Adrenal gland (tissue), 5 donors: ENCODE results near the gene COL6A2.
"Not testable (repeated sequence)": the region's sequence is repeated elsewhere in the genome, so short reads cannot be mapped to it uniquely, and the experiment has no call there.

Source experiments
- CTCF ChIP-seq, 6 experiments: fragments of 450-650 bp in 4 of 6; fragments of 200-600 bp in 2 of 6; sonication (generic) in 1 of 6; IDR thresholded peaks; 1 replicate in 5 of 6; 2 replicates in 1 of 6; pipeline versions ENCODE4 v1.5.1 to v1.8.0; 2016 to 2021; ENCODE audit warnings: antibody characterized with exemption in 6 of 6, mild to moderate bottlenecking in 2 of 6, moderate library complexity in 1 of 6
- POLR2A ChIP-seq, 2 donors: fragments of 450-650 bp; IDR thresholded peaks; one replicate each; pipeline ENCODE4 v1.6.1; 2017; ENCODE audit warnings: antibody characterized with exemption in 2 of 2, mild to moderate bottlenecking in 2 of 2, moderate library complexity in 1 of 2
- donor health status: DM: no; HTN: no; CAD: no.

DNA sequence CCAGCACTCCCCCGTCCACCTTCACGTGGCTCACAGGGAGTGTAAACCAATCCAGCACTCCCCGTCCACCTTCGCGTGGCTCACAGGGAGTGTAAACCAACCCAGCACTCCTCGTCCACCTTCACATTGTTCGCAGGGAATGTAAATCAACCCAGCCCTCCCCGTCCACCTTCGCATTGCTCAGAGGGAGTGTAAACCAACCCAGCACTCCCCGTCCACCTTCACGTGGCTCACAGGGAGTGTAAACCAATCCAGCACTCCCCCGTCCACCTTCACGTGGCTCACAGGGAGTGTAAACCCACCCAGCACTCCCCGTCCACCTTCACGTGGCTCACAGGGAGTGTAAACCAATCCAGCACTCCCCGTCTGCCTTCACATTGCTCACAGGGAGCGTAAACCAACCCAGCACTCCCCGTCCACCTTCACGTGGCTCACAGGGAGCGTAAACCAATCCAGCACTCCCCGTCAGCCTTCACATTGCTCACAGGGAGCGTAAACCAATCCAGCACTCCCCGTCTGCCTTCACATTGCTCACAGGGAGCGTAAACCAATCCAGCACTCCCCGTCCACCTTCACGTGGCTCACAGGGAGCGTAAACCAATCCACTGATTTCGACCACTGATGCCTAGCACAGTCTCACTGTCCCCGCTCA, 42.6 kb downstream of the COL6A2 start:
- TF ChIP-seq POLR2A, CTCF (IDR thresholded peaks at IDR 0.05): not testable (repeated sequence)
